Activated CD4-positive, alpha-beta T cell treated with anti-CD3 and anti-CD28 coated beads, Interleukin-2, amount 50 U/mL, for 48 hours (primary cell): ENCODE data around the gene DCXR.

Source experiments
- DNase-seq, 2 experiments: peaks; one replicate each; pipeline ENCODE4 v3.0.0-alpha.2; 2020

The DCXR gene

DNA sequence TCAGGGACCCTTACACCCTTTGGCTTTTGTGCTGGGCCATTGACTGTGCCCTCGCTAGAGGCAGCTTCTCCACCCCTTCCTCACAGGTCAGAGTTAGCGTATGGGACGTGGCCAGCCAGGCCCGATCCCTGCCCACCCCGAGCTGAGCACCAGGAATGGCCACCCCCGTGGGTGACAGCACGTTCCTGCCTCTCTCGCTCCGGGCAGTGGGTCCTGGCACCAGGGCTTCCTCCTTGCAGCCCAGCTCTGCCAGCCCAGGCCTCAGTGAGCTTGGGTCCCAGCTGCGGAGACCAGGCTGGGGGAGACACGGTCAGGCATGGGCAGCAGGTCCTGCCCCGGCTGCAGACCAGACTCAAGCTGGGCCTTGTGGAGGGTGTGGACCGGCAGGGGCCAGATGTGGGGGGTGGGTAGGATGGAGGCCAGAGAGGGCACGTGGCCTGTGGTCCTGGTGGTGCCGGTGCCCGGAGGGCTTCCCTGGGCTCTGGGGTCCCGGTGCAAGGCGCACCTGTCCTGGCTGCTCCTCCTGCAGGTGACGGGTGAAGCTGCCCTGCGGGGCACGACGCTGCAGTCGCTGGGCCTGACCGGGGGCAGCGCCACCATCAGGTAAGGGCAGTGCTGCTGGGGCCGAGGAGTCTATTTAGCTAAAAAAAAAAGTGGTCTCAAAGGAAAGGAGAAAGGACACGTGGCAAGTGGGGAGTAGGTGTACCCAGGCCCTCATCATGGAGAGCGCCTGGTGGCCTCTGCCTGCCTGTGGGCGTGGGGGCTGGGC, 41.9 kb downstream of the DCXR start:
- DNase-seq = no peak

DNA sequence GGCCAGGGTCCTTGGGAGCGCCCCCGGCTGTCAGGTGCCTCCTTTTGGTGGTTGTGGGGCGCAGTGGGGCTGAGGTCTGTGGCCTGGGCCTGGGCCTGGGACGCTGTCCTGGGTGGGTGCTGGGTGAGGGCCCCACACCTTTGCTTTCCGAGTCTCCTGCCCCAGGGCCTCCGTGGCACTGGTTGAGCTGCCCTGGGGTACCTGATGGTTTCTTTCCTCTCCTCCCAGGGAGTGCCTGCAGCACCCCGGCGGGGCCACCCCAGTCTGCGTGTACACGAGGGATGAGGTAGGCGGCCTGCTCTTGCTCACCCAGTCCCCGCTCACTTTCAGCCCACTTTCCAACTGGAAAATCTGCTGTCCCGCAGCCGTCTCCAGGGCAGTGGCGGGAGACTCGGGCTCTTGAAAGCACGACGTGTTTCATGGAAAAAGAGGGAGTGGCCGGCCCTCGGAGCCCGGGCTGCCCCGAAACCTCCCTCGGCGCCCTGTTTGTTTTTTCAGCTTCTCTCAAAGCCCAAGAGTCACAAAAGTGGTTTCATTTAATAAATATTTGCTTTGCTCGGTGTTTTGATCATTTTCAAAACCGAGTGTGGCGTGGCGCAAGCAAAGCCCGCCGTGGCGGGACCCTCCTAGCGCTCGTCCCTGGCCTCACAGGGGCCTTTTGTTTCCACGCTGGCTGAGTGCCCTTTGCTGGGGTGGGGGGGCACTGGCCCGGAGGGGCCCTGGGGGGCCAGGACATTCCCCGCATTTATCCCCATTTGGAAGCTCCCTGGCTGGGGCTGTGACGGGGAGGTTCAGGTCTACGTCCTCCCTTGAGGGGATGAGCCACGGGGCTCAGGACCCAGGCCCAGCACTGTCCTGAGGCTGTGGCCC, 42.7 kb downstream of the DCXR start:
- DNase-seq = no peak

DNA sequence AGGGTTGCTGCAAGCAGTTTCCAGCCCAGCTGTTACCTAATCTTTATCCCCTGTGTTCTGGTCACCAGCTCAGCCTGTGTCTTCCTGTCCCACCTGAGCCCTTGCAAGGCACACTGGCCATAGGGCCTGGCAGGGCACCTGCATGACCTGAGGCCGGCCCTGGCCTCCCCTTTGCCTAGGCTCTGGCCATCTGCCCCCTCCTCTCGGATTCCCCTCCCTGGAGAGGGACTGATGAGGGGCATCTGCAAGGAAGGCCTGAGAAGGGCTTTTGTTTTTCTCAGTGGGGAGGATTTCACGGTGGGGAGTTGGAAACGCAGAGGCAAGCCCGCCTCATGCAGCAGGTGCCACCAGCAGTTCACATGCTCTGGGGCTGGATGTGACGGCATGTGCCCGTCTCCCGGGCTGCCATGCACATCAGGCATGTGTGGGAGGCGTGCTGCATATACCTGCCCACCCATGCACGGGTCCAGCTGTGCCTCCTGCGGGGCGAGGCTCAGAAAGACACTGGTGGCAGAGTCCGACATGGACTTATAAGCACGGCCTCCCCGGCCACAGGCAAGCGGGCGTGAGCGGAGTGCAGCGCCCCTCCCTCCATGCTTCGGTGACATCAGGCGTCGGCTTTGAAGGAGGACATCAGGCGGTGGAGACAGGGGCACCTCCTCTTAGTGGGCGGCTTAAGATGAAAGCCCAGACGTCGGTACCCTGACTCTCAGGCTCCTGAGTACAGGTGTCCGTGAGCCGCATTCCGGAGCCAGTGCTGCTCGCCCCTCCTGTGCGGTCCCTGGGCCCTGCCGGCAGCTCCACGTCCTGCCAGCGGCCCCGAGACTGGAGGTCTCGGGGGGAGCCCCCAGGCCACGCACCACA, 43.5 kb downstream of the DCXR start:
- DNase-seq = no peak

DNA sequence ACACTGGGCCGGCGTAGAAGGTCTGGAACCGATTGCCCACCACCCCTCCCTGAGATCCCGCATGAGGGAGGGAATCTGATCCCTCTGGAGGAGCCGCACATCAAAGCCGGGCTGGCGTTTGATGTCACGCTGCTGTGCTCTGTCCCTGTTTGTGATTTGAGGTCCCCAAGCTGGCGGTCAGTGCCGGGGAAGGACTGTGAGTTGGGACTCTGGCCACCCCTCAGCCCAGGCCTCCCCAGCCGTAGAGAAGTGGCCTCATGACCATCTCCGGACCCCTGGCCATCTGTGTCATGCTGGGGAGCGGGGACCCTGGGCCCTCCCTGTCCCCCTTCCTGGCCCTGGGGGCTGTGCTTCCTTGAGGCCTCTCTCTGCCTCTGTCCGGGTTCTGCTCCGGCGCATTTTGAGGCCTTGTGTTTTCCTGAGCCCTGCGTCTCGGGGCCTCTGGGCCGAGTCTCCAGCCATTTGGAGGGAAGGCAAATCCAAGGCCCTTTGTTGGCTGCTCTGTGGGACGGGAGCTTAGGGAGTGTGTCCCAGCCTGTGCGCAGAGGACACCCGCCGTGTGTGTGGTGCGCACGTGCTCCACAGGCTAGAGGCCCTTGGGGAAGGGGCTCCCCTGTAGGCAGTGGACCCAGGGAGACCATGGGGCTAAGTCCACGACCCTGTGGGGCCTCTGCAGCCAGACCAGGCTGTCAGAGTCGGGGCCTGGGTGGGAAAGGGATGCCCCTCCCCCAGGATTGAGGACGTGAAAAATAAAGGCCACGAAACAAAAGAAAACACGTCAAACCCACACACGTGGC, 45.0 kb downstream of the DCXR start:
- DNase-seq = no peak

GRCh38 chr17:81991684-81992305, 45.7 kb downstream of the DCXR start:
- no peak for DNase-seq

DNA sequence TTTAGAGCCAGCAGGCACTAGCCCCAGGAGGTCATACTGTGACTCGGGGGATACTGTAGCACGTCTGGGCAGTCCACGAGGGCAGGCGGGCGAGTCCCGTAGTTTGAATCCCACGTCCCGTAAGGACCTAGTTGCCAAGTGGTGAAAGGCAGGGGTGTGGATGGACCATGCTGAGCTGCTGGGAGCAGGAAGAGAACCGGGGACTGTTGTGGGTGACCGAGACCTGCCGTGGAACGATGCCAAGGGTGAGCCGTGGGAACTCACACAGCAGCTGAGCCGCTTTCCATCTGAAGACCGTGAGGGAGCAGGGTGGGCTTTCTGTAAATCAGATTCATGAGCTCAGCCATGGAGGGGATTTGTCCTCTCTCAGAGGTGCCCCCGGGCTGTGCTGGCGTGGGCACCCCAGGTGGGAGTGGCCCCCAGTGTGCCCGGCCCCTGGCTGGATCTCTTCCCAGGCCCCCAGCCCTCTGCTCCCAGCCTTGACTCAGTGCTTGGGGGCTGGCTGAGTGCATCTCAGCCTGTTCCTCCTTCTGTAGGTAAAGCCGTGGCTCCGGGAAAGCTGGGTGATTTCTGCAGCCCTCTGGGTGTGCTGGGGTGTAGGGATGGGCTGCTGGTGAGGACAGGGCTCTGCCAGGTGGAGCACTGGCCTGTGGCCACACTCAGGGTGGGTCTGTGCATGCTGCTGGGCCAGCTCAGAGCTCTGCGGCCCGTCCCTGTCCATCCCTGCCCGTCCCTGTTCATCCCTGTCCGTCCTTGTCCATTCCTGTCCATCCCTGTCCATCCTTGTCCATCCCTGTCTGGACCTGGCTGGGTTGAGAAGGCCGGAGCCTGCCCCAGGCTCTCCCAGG, 46.4 kb downstream of the DCXR start:
- DNase-seq = no peak

DNA sequence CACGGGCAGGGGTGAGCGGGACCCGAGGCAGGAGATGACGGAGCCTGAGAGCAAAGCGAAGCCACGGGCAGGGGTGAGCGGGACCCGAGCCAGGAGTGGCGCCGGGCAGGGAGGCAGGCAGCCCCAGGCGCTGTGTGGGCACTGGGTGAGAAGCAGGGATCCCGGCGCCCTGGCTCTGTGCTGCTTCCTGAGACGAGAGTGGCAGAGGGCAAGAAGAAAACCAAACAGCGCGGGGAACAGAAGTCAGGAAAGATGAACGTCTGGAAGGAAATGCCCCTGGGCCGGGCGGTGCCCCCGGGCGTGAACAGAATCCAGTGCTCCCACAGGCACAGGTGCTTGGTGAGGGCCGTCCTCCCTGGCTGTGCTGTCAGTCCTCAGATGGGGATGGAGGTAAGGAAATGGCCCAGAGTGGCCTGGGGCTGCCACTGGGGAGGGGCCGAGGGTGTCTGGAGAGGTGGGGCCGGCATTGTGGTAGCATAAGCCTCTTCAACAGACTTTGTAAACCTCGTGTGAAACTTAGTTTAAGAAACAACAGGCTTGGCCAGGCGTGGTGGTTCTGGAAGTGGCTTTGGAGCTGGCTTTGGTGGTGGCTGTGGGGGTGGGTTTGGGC, 50.2 kb downstream of the DCXR start:
- DNase-seq = no peak

DNA sequence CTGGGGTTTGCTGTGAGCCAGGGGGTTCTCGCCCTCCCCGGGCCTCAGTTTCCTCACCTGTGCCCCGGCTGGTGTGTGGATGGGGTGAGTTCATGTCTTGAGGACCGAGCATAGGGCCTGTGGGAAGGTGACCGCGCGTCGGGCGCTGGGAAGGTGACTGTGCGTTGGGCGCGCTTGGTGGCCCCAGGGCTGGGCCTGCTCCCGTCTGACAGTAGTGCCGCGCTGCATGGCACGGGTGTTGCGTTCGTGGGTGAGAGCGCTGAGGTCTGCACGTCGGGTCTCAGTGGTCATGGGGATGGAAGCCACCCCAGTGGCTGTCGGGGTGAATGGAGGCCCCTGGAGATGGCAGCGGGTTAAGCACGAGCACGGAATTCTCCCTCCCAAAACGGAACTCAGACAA, 50.9 kb downstream of the DCXR start:
- no peak for DNase-seq
